GM18909 (cell line): ENCODE data around the gene NTN5.
A peak's percentile ranks its signal among the peaks of the same experiment; 100 is the strongest.
"Not testable (repeated sequence)": the region's sequence is repeated elsewhere in the genome, so short reads cannot be mapped to it uniquely, and the experiment has no call there.

Source experiments
- ATAC-seq: cut with Tn5 transposase; IDR thresholded peaks from one replicate; pipeline ENCODE4 v1.9.1; 2021; ENCODE audit warnings: mild to moderate bottlenecking; ENCODE audit not compliant: unreplicated experiment, poor library complexity

The NTN5 gene

DNA sequence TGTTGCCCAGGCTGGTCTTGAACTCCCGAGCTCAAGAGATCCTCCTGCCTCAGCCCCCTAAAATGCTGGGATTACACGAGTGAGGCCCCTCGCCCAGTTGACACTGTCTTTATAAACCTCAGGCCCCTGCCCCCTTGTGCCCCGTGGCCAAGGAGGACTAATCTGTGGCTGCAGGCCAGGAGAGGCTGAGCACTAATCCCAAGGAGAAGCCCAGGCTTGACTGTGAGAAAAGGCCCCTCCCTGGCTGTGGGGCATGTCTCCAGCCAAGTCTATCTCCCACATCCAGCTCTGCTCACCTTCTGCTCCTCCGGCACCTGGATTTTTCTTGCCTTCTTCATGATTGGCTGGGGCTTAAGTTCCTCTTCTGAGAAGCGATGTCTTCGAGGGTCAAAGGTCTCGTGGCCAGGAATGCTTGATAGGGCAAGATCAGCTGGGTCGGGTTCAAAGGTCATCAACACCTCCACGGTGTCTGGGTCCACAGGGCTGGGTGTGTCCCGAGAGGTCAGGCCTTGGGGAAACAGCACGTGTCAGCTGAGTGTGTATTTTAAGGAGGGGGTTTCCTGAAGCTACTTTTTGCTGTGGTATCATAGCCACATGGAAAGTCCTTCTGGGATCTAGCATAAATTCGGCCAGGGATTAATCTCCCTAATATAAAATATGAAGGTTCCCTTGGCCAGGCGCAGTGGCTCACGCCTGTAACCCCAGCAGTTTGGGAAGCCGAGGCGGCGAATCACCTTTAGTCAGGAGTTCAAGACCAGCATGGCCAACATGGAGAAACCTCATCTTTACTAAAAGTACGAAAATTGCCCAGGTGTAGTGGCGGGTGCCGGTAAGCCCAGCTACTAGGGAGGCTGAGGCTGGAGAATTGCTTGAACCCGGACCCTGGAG, 39.4 kb downstream of the NTN5 start:
- no peak for ATAC-seq

DNA sequence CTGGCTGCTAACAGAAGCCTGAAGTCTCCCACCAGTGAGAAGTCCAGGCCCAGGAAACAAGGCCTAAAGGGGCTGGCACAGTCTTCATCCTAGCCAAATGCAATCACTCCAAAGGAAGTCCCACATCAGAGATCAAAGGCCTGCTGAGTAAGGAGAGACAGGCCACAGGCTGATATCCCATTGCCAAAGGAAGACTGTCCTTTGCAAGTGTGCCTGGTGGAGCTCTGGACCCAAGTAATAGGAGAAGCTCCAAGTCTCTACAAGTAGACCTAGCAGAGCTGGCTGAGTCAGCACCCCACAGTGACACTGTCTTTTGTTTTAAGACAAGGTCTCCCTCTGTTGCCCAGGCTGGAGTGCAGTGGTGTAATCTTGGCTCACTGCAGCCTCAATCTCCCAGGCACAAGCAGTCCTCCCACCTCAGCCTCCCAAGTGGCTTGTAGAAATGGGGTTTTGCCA, 40.1 kb downstream of the NTN5 start:
- no peak for ATAC-seq

DNA sequence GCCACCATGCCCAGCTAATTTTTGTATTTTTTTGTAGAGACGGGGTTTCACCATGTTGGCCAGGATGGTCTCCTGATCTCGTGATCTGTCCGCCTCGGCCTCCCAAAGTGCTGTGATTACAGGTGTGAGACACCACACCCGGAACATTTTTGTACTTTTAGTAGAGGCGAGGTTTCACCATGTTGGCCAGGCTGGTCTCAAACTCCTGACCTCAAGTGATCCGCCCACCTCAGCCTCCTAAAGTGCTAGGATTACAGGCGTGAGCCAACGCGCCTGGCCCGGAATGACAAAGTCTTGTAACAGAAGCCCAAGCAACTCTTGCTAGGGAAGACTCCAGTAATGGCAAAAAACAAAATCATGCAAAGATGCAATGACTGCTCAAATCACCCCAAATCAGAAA, 40.5 kb downstream of the NTN5 start:
- not testable (repeated sequence) for ATAC-seq

GRCh38 chr19:48631225-48631624, 41.6 kb downstream of the NTN5 start:
- ATAC-seq = no peak

DNA sequence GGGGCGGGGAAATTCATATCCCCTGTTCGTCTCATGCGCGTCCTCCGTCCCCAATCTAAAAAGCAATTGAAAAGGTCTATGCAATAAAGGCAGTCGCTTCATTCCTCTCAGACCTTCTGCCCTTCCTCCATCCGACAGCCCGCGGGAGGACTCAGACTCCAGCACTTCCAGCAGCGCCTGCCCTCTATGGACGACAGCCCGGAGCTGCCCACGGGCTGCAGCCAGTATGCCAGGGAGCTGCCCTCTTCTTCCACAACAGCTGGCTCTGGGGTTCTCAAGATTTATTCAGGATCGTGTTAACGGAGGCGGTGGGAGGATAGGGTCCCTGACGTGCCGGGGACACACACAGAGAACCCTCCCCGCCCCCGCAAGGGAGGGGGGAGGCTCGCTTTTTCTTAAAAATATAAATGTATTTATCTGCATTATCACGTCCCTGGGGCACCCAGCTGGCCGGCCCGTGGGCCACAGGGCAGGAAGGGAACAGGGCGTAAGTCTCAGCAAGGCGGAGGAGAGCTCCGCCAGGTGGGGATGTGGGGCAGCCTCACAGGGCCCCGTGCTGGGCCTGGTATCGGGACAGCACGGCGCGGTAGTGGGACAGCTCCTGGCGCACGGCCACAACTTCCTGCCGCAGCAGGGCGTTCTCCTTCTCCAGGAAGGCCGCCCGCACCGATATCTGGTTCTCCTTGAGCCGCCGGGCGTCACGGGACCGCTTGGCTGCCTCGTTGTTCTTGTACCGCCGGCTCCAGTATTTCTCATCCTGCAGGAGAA, 42.3 kb downstream of the NTN5 start:
- no peak for ATAC-seq

DNA sequence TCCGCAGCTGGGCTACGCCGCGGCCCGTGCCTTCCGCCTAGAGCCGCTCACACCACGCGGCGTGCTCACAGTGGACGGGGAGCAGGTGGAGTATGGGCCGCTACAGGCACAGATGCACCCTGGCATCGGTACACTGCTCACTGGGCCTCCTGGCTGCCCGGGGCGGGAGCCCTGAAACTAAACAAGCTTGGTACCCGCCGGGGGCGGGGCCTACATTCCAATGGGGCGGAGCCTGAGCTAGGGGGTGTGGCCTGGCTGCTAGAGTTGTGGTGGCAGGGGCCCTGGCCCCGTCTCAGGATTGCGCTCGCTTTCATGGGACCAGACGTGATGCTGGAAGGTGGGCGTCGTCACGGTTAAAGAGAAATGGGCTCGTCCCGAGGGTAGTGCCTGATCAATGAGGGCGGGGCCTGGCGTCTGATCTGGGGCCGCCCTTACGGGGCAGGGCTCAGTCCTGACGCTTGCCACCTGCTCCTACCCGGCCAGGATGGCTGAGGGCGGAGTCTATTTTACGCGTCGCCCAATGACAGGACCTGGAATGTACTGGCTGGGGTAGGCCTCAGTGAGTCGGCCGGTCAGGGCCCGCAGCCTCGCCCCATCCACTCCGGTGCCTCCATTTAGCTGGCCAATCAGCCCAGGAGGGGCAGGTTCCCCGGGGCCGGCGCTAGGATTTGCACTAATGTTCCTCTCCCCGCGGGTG, 43.1 kb downstream of the NTN5 start:
- no peak for ATAC-seq

GRCh38 chr19:48629297-48629598, 43.6 kb downstream of the NTN5 start:
- ATAC-seq = no peak

DNA sequence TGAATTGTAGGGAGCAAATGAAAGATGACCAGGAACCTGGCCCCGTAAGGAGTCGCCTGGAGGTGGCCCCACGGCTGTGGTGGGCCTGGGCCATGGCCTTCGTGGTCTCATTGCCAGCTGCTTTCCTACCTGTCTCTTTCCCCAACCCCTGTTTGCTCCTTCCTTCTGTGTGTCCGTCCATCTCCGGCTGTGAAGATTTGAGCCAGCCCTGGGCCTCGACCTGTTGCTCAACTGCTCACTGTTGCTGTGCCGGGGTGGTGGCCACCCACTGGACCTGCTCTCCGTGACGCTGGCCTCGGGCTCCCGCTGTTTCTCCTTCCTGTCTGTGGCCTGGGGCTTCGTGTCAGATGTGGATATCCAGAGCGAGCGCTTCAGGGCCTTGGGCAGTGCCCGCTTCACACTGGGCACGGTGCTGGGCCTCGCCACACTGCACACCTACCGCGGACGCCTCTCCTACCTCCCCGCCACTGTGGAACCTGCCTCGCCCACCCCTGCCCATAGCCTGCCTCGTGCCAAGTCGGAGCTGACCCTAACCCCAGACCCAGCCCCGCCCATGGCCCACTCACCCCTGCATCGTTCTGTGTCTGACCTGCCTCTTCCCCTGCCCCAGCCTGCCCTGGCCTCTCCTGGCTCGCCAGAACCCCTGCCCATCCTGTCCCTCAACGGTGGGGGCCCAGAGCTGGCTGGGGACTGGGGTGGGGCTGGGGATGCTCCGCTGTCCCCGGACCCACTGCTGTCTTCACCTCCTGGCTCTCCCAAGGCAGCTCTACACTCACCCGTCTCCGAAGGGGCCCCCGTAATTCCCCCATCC, 44.1 kb downstream of the NTN5 start:
- no peak for ATAC-seq

DNA sequence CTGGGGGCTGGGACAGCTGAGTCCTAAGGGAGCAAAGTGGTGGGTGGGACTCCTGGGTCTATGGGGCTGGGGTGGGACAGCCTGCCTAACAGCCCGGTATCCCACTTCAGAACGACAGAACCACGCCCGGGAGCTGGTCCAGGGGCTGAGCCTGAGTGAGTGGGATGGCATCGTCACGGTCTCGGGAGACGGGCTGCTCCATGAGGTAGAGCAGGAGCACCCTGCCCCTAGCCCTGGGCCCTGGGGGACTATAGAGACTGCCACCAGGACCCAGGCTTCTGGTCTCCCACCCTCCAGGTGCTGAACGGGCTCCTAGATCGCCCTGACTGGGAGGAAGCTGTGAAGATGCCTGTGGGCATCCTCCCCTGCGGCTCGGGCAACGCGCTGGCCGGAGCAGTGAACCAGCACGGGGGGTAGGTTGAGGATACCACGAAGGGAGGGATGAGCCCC, 44.9 kb downstream of the NTN5 start:
- ATAC-seq = no peak

GRCh38 chr19:48627201-48627864, 45.5 kb downstream of the NTN5 start:
- no peak for ATAC-seq

GRCh38 chr19:48625891-48626327, 46.9 kb downstream of the NTN5 start:
- no peak for ATAC-seq

DNA sequence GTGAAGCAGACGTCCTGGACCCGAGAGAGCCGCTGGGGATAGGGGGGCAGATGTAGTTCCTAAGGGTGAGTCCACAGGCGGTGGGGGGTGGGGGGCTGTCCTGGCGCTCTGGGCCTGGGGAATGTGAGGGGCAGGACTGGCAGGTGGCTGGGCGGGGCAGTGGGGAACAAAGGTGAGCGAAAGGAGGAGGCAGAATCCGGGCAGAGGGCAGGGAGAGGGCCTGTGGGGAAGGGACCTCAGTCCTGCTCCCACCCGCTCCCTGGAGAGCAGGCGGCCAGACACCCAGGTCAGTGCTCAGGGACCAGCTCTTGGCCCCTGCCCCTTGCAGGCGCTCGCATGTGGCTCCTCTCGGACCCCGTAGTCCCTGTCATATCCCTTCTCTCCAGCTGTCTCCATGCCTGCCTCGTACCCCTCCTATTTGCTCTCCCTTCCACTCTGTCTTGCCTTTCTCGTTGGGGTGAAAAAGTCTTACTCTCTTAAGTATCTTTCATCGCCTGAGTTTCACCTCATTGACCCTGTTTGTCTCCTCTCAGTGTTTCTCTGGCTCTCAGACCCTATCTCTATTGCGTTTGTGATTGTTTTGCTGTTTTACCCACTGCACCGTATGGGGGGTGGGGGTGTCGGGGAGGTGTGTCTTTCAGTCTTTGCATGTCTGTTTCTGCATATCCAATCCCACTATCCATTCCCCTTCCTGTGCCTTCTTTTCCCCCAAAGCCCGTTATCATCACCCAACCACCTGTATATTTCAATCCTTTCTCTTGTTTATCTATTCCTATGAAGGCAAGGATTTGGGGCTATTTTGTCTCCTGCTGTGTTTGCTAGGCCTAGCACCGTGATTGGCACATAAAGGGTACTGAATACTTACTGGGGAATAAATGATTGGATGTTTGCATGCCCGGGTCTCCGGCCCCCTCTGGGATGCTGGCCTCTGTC, 47.8 kb downstream of the NTN5 start:
- ATAC-seq = no peak

- peak; percentile 62 for ATAC-seq
Measured at GRCh38 chr19:48624067-48624594, 48.7 kb downstream of the NTN5 start.

DNA sequence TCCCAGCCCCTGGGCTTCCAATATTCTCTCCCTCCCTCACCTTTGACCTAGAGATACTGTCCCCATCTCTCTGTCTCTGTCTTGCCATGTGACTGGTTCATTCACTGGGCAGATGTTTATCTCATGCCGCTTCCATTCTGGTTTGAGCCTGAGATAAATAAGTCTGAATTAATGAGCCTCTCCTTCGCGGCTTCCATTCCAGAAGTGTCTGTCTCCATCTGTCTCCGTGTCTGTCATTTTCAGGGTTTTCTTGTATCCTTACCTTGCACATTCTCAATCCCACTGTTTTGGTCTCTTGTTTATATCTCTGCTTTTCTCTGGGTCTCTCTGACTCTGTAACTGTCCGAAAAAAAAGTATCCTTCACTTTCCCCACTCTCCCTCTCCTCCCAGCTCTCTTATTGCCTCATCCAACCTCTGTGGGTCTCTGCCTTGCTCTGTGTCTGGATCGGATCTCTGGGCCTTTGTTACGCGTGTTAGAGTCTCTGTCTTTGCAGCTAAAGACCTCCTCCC, 49.2 kb downstream of the NTN5 start:
- ATAC-seq = no peak

- ATAC-seq = no peak
Measured at GRCh38 chr19:48619692-48620585, 52.9 kb downstream of the NTN5 start.

- ATAC-seq = peak; percentile 87
Measured at GRCh38 chr19:48618916-48619691, 53.7 kb downstream of the NTN5 start, which contains the start of the genes RPL18 and SPHK2. Gene RPL18 (minus strand): TSS chr19:48619178. CDS start chr19:48619143, 35 bp downstream. Gene SPHK2 (plus strand): TSS chr19:48619506. CDS start chr19:48620515, 1,009 bp downstream.
